T-helper 1 cell treated with Interleukin-12 subunit alpha and Interleukin-12 subunit beta and Interleukin-4 antibody, amounts not matched to agents 30 μg/mL and 1 μg/mL, for 36 hours (primary cell): ENCODE measurements around the gene FBXO38.

Experiments used
- H3K27ac Mint-ChIP-seq: one replicate; pipeline ENCODE4 v1.8.0; 2021; ENCODE audit warnings: mild to moderate bottlenecking, mixed read lengths
- H3K27me3 Mint-ChIP-seq: one replicate; pipeline ENCODE4 v1.8.0; 2021; ENCODE audit warnings: low read depth, mixed read lengths
- H3K36me3 Mint-ChIP-seq: one replicate; pipeline ENCODE4 v1.8.0; 2021; ENCODE audit warnings: low read depth, mixed read lengths
- H3K4me1 Mint-ChIP-seq: one replicate; pipeline ENCODE4 v1.8.0; 2021; ENCODE audit warnings: low read depth, mixed read lengths
- H3K4me3 Mint-ChIP-seq: one replicate; pipeline ENCODE4 v1.8.0; 2021; ENCODE audit warnings: mild to moderate bottlenecking, moderate library complexity, mixed read lengths
- H3K9me3 Mint-ChIP-seq: one replicate; pipeline ENCODE4 v1.8.0; 2021; ENCODE audit warnings: mixed read lengths

The FBXO38 gene

DNA sequence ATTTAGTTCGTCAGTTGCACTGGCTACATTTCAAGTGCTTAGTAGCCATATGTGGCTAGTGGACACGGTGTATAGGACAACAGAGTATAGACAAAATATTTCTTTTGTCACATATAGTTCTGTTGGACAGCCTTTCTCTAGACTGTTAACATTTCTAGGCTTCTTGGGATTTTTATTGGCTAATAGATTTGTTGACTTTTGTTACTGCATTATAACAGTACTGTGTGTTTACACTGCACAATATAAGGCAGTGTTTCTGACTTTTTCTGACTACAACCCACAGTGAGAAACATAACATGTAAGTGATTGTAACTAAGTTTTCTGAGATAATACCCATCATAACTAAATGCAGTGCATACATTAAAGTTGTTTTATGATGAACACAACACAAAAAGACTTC lies 11.3 kb downstream of the FBXO38 start:
- H3K4me3 Mint-ChIP-seq, result no peak overlapping the region
- H3K4me1 Mint-ChIP-seq, result peaks cover 23% of the 10 kb centered on the region
- no peak overlapping the region for H3K27ac Mint-ChIP-seq
- no peaks in the 10 kb centered on the region for H3K9me3 Mint-ChIP-seq
- peaks cover 34% of the 10 kb centered on the region for H3K36me3 Mint-ChIP-seq
- no peaks in the 10 kb centered on the region for H3K27me3 Mint-ChIP-seq

DNA sequence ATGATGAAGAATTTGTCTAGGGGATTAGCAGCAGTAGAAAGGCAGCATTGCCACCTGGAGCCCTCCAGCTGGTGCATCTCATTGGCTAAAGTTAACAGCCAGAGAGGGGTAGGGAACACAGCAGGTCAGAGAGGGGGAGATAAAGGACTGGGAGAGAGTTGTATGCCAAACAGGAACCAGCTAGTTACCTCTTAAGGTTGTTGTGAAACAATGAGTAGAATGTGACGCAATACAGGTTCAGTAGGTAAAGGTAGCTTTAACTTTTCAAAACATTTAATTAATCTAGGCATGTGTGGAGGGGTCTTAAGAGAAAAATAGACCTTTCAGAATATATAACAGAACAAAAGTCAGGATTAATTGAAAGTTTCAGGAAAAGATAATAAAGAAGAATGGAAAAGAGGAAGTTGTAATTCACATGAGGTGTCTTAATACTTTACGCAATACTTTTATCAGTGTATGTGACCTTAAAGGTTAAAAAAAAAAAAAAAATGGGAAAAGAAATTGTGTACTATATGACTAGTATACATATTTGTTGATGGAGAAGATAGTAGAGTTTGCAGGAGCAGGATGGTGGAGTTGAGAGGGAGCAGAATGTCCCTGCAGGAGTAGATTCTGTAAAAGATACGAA lies 14.3 kb downstream of the FBXO38 start:
- Mint-ChIP-seq H3K27me3 (no peaks in the 10 kb centered on the region), H3K36me3 (peaks cover 45% of the 10 kb centered on the region), H3K4me1 (peaks cover 20% of the 10 kb centered on the region), H3K9me3 (no peaks in the 10 kb centered on the region), H3K4me3 (no peak overlapping the region), H3K27ac (peak overlapping the region; percentile 29)

DNA sequence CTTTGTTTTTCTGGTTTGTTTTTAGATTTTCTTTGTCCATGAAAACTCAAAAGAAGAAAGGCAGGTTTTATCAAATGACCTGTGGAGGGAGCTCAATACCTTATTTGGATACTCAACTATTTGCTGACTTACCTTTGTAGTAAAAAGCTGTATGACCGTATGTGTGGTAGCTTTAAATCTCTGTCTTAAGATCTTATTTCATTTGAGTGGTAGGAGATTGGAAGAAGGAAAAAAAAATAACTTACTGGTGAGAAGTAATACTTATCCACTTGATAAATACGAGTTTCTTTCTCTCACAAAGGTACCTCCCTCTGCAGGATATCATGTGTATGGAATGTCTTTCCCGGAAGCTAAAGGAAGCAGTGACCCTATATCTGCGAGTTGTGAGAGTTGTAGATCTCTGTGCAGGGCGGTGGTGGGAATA lies 15.0 kb downstream of the FBXO38 start:
- Mint-ChIP-seq H3K36me3 (peaks cover 48% of the 10 kb centered on the region), H3K9me3 (no peaks in the 10 kb centered on the region), H3K4me3 (no peak overlapping the region), H3K27ac (no peak overlapping the region), H3K4me1 (peaks cover 20% of the 10 kb centered on the region), H3K27me3 (no peaks in the 10 kb centered on the region)

DNA sequence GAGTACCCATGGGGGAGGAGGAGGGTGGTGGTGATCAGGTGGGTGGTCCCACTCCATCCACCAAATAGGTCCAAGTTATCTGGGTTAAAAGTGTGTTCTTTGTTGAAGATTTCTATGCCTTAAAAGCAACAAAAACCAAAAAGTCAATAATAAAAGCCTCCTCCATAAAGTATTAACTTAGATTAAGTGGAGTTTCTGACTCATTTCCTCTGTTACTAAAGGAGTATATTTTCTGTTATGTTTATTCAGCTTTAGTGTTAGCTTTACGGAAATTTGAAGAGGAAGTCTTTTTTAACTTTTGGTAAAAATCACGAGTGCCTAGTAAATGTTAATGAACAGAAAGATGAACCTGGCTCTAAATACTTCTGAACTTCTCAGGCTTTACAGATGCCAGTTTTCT lies 17.8 kb downstream of the FBXO38 start:
- Mint-ChIP-seq H3K4me1 (peaks cover 19% of the 10 kb centered on the region), H3K4me3 (no peak overlapping the region), H3K27me3 (no peaks in the 10 kb centered on the region), H3K36me3 (peaks cover 67% of the 10 kb centered on the region), H3K27ac (no peak overlapping the region), H3K9me3 (no peaks in the 10 kb centered on the region)

DNA sequence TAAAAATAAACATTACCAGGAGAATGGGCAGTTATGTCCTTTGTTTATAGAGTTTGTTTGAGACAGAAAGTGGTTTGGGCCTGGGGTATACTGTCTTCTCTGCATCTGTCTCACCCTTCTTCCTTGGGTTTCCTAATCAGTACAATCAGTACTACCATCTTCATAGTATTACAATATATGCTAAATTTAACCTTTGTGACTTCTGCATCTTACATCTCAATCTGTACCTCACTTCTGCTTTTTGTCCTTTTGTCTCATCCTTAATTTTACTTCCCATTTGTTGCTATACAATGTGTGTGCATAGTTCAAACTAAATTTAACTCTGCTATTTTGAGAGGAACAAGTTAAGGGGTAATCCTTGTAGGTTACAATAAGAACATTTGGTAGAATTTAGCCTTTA lies 19.6 kb downstream of the FBXO38 start:
- H3K4me1 Mint-ChIP-seq, result peaks cover 15% of the 10 kb centered on the region
- no peaks in the 10 kb centered on the region for H3K9me3 Mint-ChIP-seq
- peaks cover 69% of the 10 kb centered on the region for H3K36me3 Mint-ChIP-seq
- no peak overlapping the region for H3K4me3 Mint-ChIP-seq
- no peak overlapping the region for H3K27ac Mint-ChIP-seq
- no peaks in the 10 kb centered on the region for H3K27me3 Mint-ChIP-seq

DNA sequence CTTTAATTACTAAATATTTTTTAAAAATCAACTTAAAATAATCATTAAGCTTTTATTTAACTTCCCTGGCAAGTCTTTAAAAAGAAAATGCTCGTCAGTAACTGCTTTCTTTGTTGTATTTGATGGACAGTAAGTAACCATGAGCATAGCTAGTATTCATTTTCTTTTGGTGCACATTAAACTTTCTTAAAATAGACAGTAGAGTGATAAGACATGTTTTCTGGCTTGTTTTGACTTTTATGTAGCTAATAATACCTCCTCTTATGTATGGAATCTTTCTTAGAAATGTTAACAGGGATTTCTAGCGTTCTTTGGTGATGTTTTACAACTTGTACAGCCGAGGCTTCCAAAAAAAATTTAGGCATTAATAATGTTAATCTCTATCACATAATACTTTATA lies 22.6 kb downstream of the FBXO38 start:
- Mint-ChIP-seq H3K4me3 (no peak overlapping the region), H3K27me3 (no peaks in the 10 kb centered on the region), H3K36me3 (peaks cover 60% of the 10 kb centered on the region), H3K27ac (no peak overlapping the region), H3K9me3 (no peaks in the 10 kb centered on the region), H3K4me1 (peaks cover 7% of the 10 kb centered on the region)

DNA sequence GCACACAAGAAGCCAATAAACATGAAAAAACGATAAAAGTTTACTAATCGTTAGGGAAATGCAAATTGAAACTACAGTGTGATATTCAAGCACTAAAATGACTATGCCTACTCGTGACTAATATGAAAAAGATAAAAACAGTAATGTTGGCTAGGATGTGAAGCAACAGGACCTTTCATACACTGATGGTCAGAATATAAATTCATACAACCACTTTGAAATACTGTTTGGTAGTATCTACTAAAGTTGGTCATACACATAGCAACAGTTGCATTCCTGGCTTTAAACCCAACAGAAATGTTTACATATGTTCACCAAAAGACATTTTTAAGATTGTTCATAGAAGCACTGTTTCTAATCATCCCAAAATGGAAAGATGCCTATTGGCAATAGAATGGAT lies 24.3 kb downstream of the FBXO38 start:
- H3K9me3 Mint-ChIP-seq, result no peaks in the 10 kb centered on the region
- no peak overlapping the region for H3K27ac Mint-ChIP-seq
- peaks cover 59% of the 10 kb centered on the region for H3K36me3 Mint-ChIP-seq
- no peaks in the 10 kb centered on the region for H3K27me3 Mint-ChIP-seq
- no peak overlapping the region for H3K4me3 Mint-ChIP-seq
- H3K4me1 Mint-ChIP-seq, result peaks cover 7% of the 10 kb centered on the region

DNA sequence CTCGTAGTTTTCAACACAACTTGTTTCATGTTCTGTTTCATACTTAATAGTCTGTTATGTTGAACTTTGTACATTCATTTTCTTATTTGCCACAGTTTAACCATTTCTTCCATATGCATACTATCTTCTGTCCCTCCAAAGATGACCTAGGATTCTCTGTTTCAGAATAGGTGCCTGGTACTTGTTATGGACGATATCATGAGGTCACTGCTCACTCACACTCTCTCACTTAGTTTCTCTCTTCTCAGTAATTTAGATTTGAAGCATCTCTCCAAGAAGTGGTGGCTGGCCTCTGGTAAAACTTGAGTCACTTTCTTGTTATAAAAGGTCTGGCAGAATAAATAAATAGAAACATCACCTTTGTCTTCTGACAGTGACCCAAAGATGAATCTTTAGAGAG lies 28.4 kb downstream of the FBXO38 start:
- Mint-ChIP-seq H3K9me3 (no peaks in the 10 kb centered on the region), H3K27ac (no peak overlapping the region), H3K27me3 (no peaks in the 10 kb centered on the region), H3K36me3 (peaks cover 41% of the 10 kb centered on the region), H3K4me3 (no peak overlapping the region), H3K4me1 (no peaks in the 10 kb centered on the region)

DNA sequence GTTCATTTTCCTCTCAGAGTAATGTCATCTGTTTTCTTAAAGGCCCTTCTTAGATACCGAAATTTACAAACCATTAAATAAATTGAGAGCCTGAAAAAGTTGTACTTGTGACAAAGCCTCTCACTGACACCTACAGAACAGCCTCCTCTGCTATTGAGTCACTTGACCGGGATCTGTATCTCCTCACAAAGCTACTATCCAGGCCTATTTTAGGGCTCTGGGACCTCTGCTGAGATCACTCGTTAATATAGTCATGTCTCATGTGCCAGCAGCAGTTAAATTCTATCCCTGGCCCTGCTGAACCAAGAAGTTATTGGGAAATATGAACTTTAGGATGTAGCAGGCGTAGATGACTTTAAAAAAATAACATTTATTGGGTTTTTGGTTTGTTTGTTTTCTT lies 31.1 kb downstream of the FBXO38 start:
- no peak overlapping the region for H3K4me3 Mint-ChIP-seq
- peaks cover 50% of the 10 kb centered on the region for H3K36me3 Mint-ChIP-seq
- H3K27me3 Mint-ChIP-seq, result no peaks in the 10 kb centered on the region
- H3K4me1 Mint-ChIP-seq, result no peaks in the 10 kb centered on the region
- H3K27ac Mint-ChIP-seq, result no peak overlapping the region
- H3K9me3 Mint-ChIP-seq, result no peaks in the 10 kb centered on the region

DNA sequence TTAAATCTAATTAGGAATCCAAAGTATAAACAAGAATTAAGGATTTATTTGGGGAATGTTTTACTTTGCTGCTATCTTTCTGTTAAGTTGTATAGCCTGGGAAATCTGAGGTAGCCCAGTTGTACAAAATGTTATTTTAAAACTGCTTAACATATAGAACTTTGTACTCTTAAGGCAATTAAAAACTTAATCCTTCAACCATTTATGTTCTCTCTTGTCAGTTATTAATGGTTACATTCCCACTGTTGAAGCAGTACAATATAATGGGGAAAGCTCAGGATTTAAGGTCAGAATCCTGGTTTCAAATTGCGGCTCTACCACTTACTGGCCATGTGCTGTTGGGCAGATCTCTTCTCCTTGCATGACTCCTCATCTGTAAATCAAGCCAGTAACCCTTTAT lies 32.7 kb downstream of the FBXO38 start:
- Mint-ChIP-seq H3K27me3 (no peaks in the 10 kb centered on the region), H3K4me1 (no peaks in the 10 kb centered on the region), H3K9me3 (no peaks in the 10 kb centered on the region), H3K27ac (no peak overlapping the region), H3K4me3 (no peak overlapping the region), H3K36me3 (peaks cover 37% of the 10 kb centered on the region)

DNA sequence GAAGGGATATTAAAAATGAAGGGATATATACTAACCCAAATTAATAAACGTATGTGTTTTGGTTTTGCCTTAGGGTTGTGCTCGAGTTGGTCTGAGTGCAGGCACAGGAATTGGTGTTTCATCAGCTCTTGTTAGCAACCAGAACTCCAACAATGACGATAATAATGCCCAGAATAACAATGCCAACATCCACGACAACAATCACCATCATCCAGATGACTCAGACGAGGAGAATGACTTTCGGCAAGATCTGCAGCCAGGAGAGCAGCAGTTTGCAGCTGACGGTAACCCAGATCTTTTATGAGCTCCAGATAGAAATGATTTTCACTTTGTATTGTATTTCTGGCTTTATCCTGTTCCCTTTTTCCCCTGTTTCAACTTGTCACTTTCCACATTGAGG lies 33.2 kb downstream of the FBXO38 start:
- Mint-ChIP-seq H3K36me3 (peaks cover 40% of the 10 kb centered on the region), H3K4me3 (no peak overlapping the region), H3K4me1 (peaks cover under 1% of the 10 kb centered on the region), H3K27ac (no peak overlapping the region), H3K27me3 (no peaks in the 10 kb centered on the region), H3K9me3 (no peaks in the 10 kb centered on the region)

DNA sequence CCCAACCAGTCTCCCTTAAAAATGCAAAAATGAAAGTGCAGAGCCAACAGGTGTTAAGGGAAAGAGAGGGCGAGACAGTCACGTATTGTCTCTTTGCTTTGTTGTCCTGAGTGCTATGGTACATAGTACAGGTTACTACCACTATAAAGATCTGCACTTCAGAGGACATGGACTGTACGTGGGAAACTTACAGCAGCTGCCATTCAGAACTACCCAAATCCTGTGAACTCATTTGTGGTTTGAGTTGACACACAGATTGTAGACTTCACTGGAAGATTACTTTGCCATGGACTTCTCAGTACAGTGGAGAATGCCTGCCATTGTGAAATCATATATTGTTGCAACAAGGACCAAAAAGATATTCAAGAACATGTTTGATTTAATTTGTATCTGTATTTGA lies 34.8 kb downstream of the FBXO38 start:
- Mint-ChIP-seq H3K27ac (no peak overlapping the region), H3K36me3 (peaks cover 42% of the 10 kb centered on the region), H3K9me3 (no peaks in the 10 kb centered on the region), H3K4me1 (peaks cover 3% of the 10 kb centered on the region), H3K27me3 (no peaks in the 10 kb centered on the region), H3K4me3 (no peak overlapping the region)

DNA sequence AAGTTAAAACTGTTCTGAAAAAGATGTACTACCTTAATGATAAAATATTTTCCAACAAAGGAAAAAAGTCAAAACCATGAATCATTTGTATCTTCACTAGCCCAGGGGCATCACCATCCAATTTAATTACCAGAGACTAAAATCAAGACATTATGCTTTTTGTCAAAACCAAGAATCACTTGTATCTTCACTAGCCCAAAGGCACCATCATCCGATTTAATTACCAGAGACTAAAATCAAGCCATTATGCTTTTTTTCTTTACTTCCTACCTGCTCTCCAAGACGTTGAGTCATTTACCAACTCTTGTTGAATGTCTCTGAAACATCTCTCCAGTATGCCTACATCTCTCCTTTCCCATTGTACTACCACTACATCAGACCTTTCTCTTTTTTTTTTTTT lies 37.9 kb downstream of the FBXO38 start:
- Mint-ChIP-seq H3K4me1 (peaks cover 3% of the 10 kb centered on the region), H3K36me3 (peaks cover 55% of the 10 kb centered on the region), H3K27ac (no peak overlapping the region), H3K27me3 (no peaks in the 10 kb centered on the region), H3K9me3 (no peaks in the 10 kb centered on the region), H3K4me3 (no peak overlapping the region)

DNA sequence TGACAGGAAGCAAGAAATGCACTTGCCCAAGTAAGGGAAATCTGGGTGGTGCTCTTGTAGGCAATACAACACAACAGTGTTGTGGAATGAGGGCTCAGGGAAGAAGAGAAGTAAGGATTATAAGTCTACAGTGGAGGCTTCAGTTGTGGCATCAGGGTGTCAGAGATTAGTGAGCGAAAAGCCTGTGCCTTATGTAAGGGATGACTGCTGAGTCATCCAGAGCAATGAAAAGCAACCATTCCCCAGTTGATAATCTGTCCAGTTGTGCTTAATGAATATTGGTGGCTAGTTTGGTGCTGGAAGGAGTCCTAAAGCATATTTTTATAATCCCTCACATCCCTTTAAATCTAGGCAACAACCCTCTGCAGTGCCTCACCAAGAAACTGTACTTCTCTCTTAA lies 42.0 kb downstream of the FBXO38 start:
- Mint-ChIP-seq H3K4me3 (no peak overlapping the region), H3K9me3 (no peaks in the 10 kb centered on the region), H3K4me1 (peaks cover 3% of the 10 kb centered on the region), H3K27me3 (no peaks in the 10 kb centered on the region), H3K27ac (no peak overlapping the region), H3K36me3 (peaks cover 47% of the 10 kb centered on the region)

DNA sequence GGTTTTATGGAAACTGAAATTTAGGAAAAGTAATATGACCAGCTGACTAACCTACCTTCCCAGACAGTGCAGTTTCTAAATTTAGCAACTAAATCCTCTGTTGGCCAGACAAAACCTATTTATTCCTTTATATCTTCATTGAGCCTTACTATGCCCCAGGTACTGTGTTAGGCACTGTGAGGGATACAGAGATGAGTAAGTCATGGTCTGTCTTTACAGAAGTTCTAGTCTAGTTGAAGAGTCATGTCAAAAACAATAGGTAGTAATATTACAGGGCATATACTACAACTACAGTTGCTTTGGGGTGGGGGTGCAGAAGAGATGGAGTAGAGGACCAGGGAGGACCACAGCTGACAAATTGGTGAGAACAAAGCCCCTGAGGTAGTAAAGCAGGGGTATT lies 42.8 kb downstream of the FBXO38 start:
- Mint-ChIP-seq H3K27ac (no peak overlapping the region), H3K27me3 (no peaks in the 10 kb centered on the region), H3K4me3 (no peak overlapping the region), H3K4me1 (peaks cover 3% of the 10 kb centered on the region), H3K9me3 (no peaks in the 10 kb centered on the region), H3K36me3 (peaks cover 49% of the 10 kb centered on the region)
